Adrenal gland (tissue), 5 donors: ENCODE results near the gene BTBD9.

ENCODE experiments used
- POLR2A ChIP-seq, 2 donors: fragments of 450-650 bp; IDR thresholded peaks; one replicate each; pipeline ENCODE4 v1.6.1; 2017; ENCODE audit warnings: antibody characterized with exemption in 2 of 2, mild to moderate bottlenecking in 2 of 2, moderate library complexity in 1 of 2
- TF ChIP-seq, protein P1 (sequence below), 6 experiments: fragments of 450-650 bp in 4 of 6; fragments of 200-600 bp in 2 of 6; sonication (generic) in 1 of 6; IDR thresholded peaks; 1 replicate in 5 of 6; 2 replicates in 1 of 6; pipeline versions ENCODE4 v1.5.1 to v1.8.0; 2016 to 2021; ENCODE audit warnings: antibody characterized with exemption in 6 of 6, mild to moderate bottlenecking in 2 of 6, moderate library complexity in 1 of 6
- donor health status: DM: no; HTN: no; CAD: no.

DNA sequence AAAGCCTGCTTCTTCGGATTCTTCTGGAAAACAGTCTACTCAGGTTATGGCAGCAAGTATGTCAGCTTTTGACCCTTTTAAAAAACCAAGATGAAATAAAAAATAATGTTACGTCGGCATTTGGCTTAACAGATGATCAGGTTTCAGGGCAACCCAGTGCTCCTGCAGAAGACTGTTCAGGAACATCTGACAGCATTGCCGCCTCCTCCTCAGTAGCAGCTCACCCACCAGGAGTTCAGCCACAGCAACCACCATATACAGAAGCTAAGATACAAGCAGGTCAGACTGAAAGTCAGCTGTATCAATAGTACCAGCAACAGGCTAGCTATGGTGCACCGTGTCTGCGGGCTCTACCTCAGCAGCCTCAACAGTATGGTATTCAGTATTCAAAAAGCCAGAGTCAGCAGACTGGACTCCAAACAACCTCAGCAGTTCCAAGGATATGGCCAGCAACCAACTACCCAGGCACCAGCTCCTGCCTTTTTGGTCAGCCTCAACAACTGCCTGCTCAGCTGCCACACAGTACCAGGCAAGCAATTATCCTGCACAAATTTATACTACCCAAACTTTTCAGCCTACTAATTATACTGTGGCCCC lies 51.9 kb downstream of the BTBD9 start:
- TF ChIP-seq POLR2A (IDR thresholded peaks at IDR 0.05) = no peak
- TF ChIP-seq, protein P1, sequence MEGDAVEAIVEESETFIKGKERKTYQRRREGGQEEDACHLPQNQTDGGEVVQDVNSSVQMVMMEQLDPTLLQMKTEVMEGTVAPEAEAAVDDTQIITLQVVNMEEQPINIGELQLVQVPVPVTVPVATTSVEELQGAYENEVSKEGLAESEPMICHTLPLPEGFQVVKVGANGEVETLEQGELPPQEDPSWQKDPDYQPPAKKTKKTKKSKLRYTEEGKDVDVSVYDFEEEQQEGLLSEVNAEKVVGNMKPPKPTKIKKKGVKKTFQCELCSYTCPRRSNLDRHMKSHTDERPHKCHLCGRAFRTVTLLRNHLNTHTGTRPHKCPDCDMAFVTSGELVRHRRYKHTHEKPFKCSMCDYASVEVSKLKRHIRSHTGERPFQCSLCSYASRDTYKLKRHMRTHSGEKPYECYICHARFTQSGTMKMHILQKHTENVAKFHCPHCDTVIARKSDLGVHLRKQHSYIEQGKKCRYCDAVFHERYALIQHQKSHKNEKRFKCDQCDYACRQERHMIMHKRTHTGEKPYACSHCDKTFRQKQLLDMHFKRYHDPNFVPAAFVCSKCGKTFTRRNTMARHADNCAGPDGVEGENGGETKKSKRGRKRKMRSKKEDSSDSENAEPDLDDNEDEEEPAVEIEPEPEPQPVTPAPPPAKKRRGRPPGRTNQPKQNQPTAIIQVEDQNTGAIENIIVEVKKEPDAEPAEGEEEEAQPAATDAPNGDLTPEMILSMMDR (IDR thresholded peaks at IDR 0.05) = no peak
